MM.1S (cell line): ENCODE measurements around the gene ARID3C.

Experiments
- DNase-seq: peaks from one replicate; pipeline ENCODE4 v3.0.0-alpha.2; 2015
- H2AFZ ChIP-seq: fragments of 300-600 bp; sonication (generic); 2 replicates; pipeline ENCODE4 v1.6.0; 2016; ENCODE audit warnings: antibody characterized with exemption, low read length
- H3F3A ChIP-seq: fragments of 300-600 bp; sonication (generic); 2 replicates; pipeline ENCODE4 v1.6.1; 2016; ENCODE audit warnings: mild to moderate bottlenecking, antibody characterized with exemption, low read length, moderate library complexity, mixed read lengths; ENCODE audit not compliant: insufficient read depth
- H3K27ac ChIP-seq: fragments of 300-600 bp; sonication (generic); 2 replicates; pipeline ENCODE4 v1.5.1; 2016; ENCODE audit warnings: mild to moderate bottlenecking, low read length
- H3K27me3 ChIP-seq: fragments of 300-600 bp; sonication (generic); replicated peaks from 2 replicates; pipeline ENCODE4 v1.6.0; 2016; ENCODE audit warnings: low read length; ENCODE audit not compliant: insufficient read depth
- H3K36me3 ChIP-seq: fragments of 300-600 bp; sonication (generic); replicated peaks from 2 replicates; pipeline ENCODE4 v1.6.1; 2016; ENCODE audit warnings: mild to moderate bottlenecking, low read length, mixed read lengths; ENCODE audit not compliant: insufficient read depth
- H3K4me1 ChIP-seq: fragments of 300-600 bp; sonication (generic); 2 replicates; pipeline ENCODE4 v1.6.1; 2016; ENCODE audit warnings: low read length, mixed read lengths
- H3K4me2 ChIP-seq: fragments of 300-600 bp; sonication (generic); 2 replicates; pipeline ENCODE4 v1.6.0; 2016; ENCODE audit warnings: low read depth, low read length
- H3K4me3 ChIP-seq: fragments of 300-600 bp; sonication (generic); 2 replicates; pipeline ENCODE4 v1.5.1; 2016; ENCODE audit warnings: low read length, mixed read lengths
- H3K79me2 ChIP-seq: fragments of 300-600 bp; sonication (generic); 2 replicates; pipeline ENCODE4 v1.6.1; 2016; ENCODE audit warnings: mixed run types, low read length, mixed read lengths
- H3K9ac ChIP-seq: fragments of 300-600 bp; sonication (generic); 2 replicates; pipeline ENCODE4 v1.6.1; 2016; ENCODE audit warnings: low read length, mixed read lengths
- H3K9me2 ChIP-seq: fragments of 300-600 bp; sonication (generic); replicated peaks from 2 replicates; pipeline ENCODE4 v1.6.1; 2016; ENCODE audit warnings: mild to moderate bottlenecking, low read length, mixed read lengths; ENCODE audit not compliant: insufficient read depth
- H3K9me3 ChIP-seq: fragments of 300-600 bp; sonication (generic); replicated peaks from 2 replicates; pipeline ENCODE4 v1.6.1; 2016; ENCODE audit warnings: mild to moderate bottlenecking, low read length, mixed read lengths; ENCODE audit not compliant: insufficient read depth
- H4K20me1 ChIP-seq: fragments of 300-600 bp; sonication (generic); 2 replicates; pipeline ENCODE4 v1.6.1; 2016; ENCODE audit warnings: mild to moderate bottlenecking, low read length, moderate library complexity, mixed read lengths; ENCODE audit not compliant: insufficient read depth
- CTCF ChIP-seq: fragments of 300-600 bp; sonication (generic); IDR thresholded peaks from 2 replicates; pipeline ENCODE4 v1.5.1; 2016; ENCODE audit warnings: antibody characterized with exemption, low read length, mixed read lengths
- EZH2 ChIP-seq: fragments of 300-600 bp; sonication (generic); optimal IDR thresholded peaks from 2 replicates; pipeline ENCODE3; 2017; ENCODE audit warnings: low read depth, mild to moderate bottlenecking, antibody characterized with exemption, low read length, mixed read lengths
- EZH2phosphoT487 ChIP-seq: fragments of 300-600 bp; sonication (generic); IDR thresholded peaks from 2 replicates; pipeline ENCODE4 v1.6.1; 2018; ENCODE audit warnings: antibody characterized with exemption, low read length

ARID3C gene

GRCh38 chr9:34638138-34638445 lies 9.2 kb upstream of the ARID3C start:
- Histone ChIP-seq H3F3A (peaks cover 7% of the 10 kb centered on the region; the same call in 1 of the 2 replicates), H3K9me2 (no peaks in the 10 kb centered on the region), H2AFZ (peak overlapping the region; percentile 88), H3K27ac (peak overlapping the region; percentile 62), H3K79me2 (peaks cover 25% of the 10 kb centered on the region), H3K9me3 (no peaks in the 10 kb centered on the region), H3K9ac (peak overlapping the region; percentile 90), H3K27me3 (no peaks in the 10 kb centered on the region), H3K4me3 (peak overlapping the region; percentile 95), H4K20me1 (no peaks in the 10 kb centered on the region), H3K4me2 (peak overlapping the region; percentile 79), H3K4me1 (peaks cover 4% of the 10 kb centered on the region), H3K36me3 (no peaks in the 10 kb centered on the region)
- no peak for DNase-seq
- no peak for TF ChIP-seq CTCF
- no peak for TF ChIP-seq EZH2
- TF ChIP-seq EZH2phosphoT487, result no peak

- TF ChIP-seq EZH2 (no peak), CTCF (no peak), EZH2phosphoT487 (no peak)
- peak within 1 kb of the TSS; percentile 90 for H3K9ac ChIP-seq
- peak; percentile 94 for DNase-seq
- H4K20me1 ChIP-seq, result no peaks in the 10 kb centered on the region
- H3K27ac ChIP-seq, result peak within 1 kb of the TSS; percentile 62
- H3K4me3 ChIP-seq, result peak within 1 kb of the TSS; percentile 95
- no peaks in the 10 kb centered on the region for H3K27me3 ChIP-seq
- peaks cover 25% of the 10 kb centered on the region for H3K79me2 ChIP-seq
- peak within 1 kb of the TSS; percentile 79 for H3K4me2 ChIP-seq
- peak within 1 kb of the TSS; percentile 88 for H2AFZ ChIP-seq
- no peaks in the 10 kb centered on the region for H3K9me2 ChIP-seq
- H3K36me3 ChIP-seq, result no peaks in the 10 kb centered on the region
- H3K4me1 ChIP-seq, result peaks cover 4% of the 10 kb centered on the region
- H3F3A ChIP-seq, result peaks cover 7% of the 10 kb centered on the region; the same call in 1 of the 2 replicates
- no peaks in the 10 kb centered on the region for H3K9me3 ChIP-seq
Observed at GRCh38 chr9:34637356-34638137, 8.7 kb upstream of the ARID3C start, which contains the start of gene SIGMAR1. SIGMAR1 (minus strand) TSS chr9:34637787; CDS start chr9:34637697, 90 bp downstream.

GRCh38 chr9:34636791-34637355 lies 8.0 kb upstream of the ARID3C start:
- H3K36me3 ChIP-seq, result no peaks in the 10 kb centered on the region
- H3K9me2 ChIP-seq, result no peaks in the 10 kb centered on the region
- peak overlapping the region; percentile 81 for H2AFZ ChIP-seq
- H3K79me2 ChIP-seq, result peaks cover 25% of the 10 kb centered on the region
- H3K4me3 ChIP-seq, result peak overlapping the region; percentile 95
- DNase-seq, result peak; percentile 8
- peaks cover 7% of the 10 kb centered on the region; the same call in 1 of the 2 replicates for H3F3A ChIP-seq
- TF ChIP-seq CTCF, result no peak
- no peak for TF ChIP-seq EZH2phosphoT487
- H3K9ac ChIP-seq, result peak overlapping the region; percentile 90
- H4K20me1 ChIP-seq, result no peaks in the 10 kb centered on the region
- peak overlapping the region; percentile 62; the same call in 1 of the 2 replicates for H3K27ac ChIP-seq
- H3K9me3 ChIP-seq, result no peaks in the 10 kb centered on the region
- H3K27me3 ChIP-seq, result no peaks in the 10 kb centered on the region
- peak overlapping the region; percentile 79 for H3K4me2 ChIP-seq
- H3K4me1 ChIP-seq, result peaks cover 4% of the 10 kb centered on the region
